ENCODE measurements around the gene ST6GALNAC3. TPM values are rescaled to one million over a fixed set of nuclear protein-coding genes. Genes with fewer than 3 reads are reported as not detected.

Gene ST6GALNAC3
- total RNA-seq, 2 donors from 2014 or later, result 12.9 to 18.9 TPM

DNA sequence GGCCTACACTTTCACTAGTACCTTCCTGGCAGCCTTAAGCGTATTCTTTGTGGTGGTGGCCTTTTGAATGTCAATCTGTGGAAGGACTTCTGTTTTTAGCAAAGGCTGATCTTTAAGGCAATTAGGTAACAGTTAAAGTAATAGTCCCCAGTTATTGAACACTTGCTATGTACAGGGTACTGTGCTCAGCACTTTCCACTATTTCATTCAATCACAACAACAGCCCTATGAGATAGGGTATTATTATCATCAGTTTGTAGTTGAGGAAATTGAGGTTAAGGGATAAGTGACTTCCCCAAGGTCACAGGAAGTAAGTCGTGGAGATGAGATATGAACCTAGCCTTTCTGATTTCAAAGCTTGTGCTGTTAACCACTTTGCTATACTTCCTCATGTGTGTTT, 185.7 kb downstream of the ST6GALNAC3 start:
- DNase-seq (ENCODE audit: low spot score), result no peak
- intact Hi-C loops (cut with DNase I), result no loop called here

DNA sequence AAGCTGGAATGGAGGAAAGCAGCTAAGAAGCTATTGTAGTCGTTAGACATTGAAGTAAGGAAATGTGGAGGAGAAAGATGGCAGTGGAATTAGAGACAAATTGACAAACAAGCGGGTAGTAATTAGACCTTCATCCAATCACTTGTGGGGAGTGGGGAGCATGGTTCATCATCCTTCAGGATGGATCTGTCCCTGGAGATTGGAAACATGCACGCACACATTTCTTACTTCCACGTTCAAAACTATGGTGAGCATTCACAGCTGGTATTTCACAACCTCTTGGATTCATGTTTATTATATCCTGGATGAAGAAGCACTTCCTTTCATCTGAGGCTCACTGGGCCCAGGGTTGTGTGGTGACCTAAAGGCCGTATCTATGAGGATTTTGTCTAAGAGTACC, 188.1 kb downstream of the ST6GALNAC3 start:
- DNase-seq (ENCODE audit: low spot score), result no peak
- intact Hi-C loops (cut with DNase I), result no loop called here

DNA sequence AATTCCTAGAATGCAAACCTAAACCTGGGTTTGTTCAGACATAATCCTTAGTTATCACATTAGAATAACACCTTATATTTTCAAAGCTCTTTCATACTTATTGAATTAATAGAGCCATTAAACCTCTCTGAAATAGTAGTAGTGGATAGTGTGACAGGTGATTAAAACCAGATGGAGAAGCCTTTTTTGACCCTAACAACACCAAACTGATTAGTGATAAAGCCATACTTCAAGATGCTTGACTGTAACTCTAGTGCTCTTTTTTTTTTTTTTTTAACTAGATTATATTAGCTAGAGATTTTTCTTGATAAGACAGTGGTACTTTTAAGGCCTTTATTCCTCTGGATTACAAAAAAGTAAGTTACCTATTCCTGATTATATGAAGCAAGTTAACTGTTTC, 190.1 kb downstream of the ST6GALNAC3 start:
- intact Hi-C loops (cut with DNase I), result no loop called here
- no peak for DNase-seq (ENCODE audit: low spot score)

DNA sequence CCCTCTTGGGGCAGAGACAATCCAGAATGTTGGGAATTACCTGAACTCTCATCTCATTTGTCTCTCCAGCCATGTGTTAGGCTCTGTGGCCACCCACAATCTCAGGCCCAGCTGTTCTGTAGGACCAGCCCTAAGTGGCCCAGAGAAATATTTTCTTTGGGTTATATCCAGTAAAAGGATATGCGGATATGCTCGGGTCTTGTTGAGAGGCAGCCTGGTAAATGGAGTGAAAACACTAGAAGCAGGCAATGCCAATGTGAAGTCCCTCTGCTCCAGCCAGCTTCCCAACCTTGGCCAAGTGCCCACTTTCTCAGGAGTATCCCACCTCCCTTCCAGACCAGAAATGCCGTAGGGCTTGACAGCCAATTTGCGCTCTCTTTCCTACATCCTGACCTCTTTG, 192.2 kb downstream of the ST6GALNAC3 start:
- DNase-seq (ENCODE audit: low spot score), result no peak
- intact Hi-C loops (cut with DNase I), result no loop called here

DNA sequence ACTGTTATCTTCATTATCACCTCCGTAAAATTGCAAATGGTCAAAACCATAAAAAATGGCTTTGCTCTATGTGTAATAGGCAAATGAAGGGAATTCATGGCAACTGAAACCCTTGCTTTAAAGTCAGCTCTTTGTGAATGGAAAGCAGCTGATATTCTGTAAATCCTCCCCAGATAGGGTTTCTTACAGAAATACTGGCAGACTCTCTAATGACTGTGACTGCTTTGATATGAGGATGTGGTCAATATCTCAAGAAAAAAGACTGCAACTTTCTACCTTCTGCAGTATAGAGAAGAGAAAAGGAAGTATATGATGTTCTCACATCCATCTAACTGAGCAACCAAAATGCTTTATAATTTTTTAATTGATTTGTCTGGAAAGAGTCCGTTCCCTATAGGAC, 193.1 kb downstream of the ST6GALNAC3 start:
- intact Hi-C loops (cut with DNase I), result no loop called here
- DNase-seq (ENCODE audit: low spot score), result no peak

DNA sequence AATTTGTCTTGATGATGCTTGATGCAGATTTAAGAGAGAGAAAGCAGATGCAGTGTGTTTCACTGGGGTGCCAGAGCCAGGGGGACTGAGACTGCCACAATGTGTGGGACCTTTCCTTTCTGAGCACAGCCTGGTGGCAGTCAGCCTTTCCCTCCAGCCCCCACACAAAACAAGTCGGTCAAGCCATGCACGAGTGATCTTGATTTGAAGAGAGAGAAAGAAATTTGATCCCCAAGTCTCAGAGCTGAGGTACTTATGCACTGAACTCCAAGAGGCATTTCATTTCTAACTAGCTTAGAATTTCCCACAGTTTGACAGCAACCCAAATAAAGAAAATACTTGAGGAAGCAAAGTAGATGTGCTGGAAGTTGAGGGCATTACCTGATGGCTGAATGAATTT, 193.8 kb downstream of the ST6GALNAC3 start:
- no peak for DNase-seq (ENCODE audit: low spot score)
- intact Hi-C loops (cut with DNase I), result no loop called here

DNA sequence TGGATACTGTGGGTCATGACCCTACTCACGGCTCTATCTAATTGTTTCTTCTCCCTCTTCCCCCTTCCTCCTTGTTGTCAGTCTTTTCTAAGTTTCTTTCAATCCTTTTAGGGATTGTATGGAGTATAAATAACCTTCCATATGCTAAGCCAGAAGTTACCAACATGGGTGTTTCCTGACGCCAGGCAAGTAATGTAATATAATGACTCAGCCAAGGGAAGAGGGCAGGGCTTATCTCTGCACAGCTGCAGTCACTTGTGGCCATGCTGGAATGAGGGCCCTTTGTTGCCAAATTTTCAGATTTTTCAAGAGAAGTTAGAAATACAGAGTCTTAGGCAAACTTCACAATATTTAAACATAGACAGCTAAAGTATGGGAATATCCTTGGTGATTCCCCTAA, 194.6 kb downstream of the ST6GALNAC3 start:
- intact Hi-C loops (cut with DNase I), result no loop called here
- no peak for DNase-seq (ENCODE audit: low spot score)

DNA sequence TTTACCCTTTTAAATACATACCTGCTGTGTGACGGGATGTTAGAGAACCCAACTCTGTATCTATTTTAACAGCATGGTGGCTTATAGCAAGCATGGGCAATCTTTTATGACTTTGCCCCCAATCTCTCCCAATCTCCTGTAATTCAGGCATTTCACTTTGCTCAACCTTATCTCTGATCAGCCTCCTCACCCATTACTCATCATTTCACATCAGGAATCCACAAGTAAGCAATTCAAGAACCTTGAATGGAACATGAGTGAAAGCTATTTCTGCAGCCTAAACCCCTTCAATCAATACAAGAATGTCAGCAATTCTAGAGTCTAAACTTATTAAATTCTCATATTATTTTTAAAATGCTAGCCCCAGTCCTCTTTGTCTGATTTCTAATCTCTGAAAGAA, 199.8 kb downstream of the ST6GALNAC3 start:
- no peak for DNase-seq (ENCODE audit: low spot score)
- intact Hi-C loops (cut with DNase I), result no loop called here

DNA sequence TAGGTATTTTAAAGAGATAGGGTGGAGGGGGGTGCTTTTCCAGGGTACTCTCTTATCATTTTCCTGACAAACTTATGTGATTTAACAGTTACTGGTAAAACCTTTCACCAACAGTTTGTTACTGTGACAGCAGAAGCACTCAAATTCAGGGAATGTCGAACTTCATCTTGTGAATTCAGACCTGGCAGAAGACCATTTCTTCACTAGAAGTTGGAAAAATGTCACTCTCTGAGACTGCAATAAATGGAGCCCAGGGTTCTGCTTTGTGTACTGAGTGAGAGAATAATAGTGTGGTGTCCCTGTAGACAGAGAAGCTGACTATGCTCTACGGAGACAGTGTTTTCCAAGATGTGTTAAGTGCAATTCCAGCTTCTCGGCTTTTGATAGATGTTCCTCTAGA, 200.2 kb downstream of the ST6GALNAC3 start:
- no peak for DNase-seq (ENCODE audit: low spot score)
- intact Hi-C loops (cut with DNase I), result no loop called here

DNA sequence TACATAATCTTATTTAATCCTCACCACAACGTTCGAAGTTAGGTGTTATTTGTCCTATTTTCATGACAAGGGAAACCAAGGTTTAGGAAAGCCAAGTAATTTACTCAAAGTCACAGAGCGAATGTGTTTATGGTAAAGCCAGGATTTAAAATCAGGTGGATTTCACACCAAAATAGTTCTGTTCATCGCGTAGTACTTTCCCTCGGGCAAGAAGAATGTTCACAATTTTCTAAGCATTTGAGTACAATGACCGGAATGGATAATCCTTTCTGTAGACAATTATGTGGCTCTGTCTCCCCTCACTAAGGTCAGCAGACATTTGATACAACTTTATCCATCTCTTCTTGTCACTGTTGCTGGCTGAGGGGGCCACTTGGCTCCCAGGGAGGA, 204.2 kb downstream of the ST6GALNAC3 start:
- intact Hi-C loops (cut with DNase I), result no loop called here
- DNase-seq (ENCODE audit: low spot score), result no peak

DNA sequence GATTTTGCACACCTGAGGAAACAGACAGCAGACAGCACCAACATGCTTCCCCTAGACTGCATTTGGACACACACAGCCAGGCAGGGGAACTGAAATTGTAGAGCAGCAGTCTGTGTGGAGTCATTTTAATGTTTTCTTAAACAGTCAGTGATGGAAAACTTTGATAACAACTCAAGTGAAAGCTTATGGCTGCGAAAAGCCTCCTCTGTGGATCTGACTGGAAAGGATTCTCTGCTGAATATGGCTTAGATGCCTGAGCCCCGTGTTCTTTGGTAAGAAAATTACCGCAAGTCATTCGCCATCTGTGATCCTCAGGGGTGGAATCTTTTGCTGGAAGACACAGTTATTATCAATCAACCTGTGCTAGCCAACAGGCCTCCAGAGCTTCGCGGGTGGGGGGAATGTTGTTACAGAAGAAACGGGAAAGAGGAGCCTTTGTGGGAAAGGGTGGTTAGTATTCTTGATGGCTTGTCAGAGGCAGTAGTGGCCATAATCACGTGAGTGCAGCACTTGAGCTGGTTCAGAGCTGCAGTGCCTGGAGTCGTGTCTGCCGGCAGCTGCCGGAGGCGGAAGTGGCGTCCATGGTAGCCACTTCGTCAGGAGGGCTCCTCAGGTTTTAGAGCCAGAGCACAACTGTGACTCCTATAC, 204.7 kb downstream of the ST6GALNAC3 start:
- intact Hi-C loops (cut with DNase I), result no loop called here
- no peak for DNase-seq (ENCODE audit: low spot score)

DNA sequence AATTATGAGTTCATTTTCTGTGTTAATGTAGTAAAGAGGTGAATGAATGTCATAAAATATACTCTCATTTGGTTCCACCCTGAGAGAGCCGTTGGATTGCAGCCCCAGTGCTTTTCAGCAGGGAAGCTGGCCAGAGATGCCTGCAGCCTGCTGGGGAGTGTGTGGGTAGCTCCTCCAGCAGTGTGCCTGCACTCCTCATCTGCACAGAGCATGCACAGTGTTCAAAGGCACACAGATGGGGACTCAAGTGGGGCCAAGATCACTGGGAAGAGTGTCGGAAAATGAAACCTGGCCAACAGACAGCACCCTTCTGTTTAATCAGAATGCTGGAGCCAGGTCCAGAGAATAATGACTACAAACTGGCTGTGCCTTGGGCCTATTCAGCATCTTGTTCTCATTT, 206.8 kb downstream of the ST6GALNAC3 start:
- no peak for DNase-seq (ENCODE audit: low spot score)
- intact Hi-C loops (cut with DNase I), result no loop called here

DNA sequence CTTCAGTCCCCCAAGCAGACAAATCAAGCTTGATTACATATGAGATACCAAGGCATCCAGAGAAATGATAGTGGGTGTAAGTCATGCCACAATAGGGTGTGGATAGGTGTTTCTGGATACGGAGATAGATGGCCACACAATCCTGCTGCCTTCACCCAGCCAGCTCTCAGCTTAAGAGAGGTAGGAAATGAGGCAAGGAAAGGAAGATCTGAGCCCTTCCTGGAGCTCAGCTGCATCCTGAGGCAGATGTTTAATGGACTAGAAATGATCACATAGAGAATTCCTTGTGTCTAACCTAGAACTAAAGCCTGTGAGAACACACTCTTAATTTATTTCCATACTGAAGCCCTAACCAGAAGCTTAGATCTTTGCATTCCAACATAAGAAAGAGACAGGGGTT, 210.3 kb downstream of the ST6GALNAC3 start:
- no peak for DNase-seq (ENCODE audit: low spot score)
- intact Hi-C loops (cut with DNase I), result no loop called here

DNA sequence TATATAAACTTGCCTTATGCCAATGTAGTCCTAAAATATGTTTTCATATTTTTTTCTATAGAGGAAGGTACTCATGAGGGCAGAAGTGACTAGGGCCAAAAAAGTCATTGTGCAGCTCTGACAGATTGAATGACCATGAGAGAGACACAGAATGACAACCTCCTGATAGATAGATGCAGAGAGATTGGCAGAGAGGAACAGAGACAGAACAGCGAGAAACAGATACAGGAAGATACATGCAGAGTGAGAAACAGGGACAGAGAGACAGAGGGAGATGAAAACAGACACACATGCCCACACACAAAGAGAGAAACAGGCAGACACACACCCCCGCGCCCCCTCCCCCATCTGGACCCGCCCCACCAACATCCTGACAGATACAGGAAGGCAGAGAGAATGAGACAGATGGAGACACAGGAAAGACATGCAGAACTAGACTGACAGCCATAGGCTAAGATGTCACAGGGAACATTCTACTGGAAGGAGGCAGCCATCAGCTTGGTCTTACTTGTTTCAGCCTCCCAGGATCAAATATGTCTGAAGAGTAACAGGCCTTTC, 211.1 kb downstream of the ST6GALNAC3 start:
- no peak for DNase-seq (ENCODE audit: low spot score)
- intact Hi-C loops (cut with DNase I), result no loop called here

DNA sequence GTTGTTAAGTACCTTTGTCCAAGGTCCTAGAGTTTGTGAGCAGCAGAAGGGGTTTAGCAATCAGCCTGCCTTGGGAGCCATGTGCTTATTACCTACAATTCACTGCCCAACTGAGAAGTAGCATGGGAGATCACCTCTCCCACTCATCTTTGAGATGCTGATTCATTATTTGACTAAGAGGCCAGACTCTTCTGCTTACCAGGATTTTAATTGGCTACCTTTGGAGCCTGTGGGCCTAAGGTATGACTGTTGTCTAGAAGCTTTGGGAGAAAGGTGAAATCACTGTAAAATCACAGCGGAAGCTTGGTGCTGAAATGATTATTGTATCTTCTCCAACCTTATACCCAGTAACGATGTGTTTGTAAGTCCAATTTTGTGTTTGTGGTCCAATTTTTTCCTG, 213.4 kb downstream of the ST6GALNAC3 start:
- no peak for DNase-seq (ENCODE audit: low spot score)
- intact Hi-C loops (cut with DNase I), result no loop called here

DNA sequence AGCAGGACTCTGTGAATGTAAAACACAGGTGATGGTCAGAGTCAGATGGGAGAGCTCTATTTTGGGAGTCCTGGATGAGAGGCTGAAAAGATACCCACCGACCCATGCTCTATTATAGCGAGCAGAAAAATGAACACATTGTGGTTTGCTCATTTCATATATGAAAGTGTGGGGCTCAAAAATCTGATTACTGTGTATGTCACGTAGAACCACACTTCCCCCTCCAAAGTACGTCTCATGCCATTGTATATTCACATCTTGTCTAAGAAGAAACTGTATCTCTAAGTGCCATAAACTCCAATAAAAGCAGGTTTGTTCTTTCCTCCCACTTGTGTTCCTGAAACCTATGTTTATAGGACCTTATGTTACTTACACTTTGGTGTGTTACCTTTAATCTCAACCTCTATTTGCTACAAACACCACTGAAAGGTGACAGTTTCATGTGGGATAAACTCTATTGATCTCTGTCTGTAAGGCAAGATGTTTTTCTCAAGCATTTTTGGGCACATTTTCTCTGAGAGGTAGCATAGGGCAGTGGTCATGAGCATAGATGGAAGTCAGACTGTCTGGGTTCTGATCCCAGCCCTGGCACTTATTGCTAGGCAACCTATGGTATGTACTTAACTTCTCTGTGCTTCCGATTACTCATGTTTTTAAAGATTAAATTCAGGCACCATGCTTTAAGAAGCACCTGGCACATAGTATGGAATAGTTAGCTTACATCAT, 214.4 kb downstream of the ST6GALNAC3 start:
- intact Hi-C loops (cut with DNase I), result no loop called here
- no peak for DNase-seq (ENCODE audit: low spot score)

DNA sequence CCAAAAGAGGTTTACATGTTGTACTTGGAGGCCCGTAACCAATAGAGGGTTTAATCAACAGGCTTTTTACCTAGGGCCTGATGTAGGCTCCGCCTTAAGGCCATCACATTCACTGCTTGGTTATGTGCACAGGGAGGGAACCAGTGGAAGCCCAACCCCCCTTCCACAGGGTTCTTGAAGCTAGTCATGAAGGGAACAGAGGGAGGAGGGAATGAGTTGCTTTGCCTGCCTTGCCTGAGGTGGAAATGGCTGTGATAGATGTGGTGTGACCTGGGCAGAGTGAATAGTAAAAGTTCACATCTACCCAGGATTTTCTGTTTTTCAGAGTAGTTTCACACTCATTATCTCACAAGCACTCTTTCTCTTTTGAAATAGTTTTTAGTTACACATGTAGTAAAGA, 215.1 kb downstream of the ST6GALNAC3 start:
- no peak for DNase-seq (ENCODE audit: low spot score)
- intact Hi-C loops (cut with DNase I), result no loop called here

DNA sequence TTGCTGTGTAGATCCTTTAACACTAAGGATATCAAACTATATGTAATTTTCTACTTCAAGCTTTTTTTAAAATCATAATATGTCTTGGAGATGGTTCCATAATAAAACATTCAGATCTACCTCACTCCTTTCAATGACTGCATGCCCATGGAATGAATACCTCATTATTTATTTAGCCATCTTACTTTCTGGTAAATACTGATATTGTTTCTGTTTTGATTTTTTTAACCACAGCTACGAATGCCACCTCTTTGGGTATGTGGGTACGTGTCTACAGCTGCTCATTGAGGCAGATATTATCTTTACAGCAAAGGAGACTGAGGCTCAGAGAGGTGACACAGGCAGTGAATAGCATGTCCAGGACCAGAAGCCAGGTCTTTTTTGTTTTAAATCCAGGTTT, 215.7 kb downstream of the ST6GALNAC3 start:
- intact Hi-C loops (cut with DNase I), result no loop called here
- DNase-seq (ENCODE audit: low spot score), result no peak

DNA sequence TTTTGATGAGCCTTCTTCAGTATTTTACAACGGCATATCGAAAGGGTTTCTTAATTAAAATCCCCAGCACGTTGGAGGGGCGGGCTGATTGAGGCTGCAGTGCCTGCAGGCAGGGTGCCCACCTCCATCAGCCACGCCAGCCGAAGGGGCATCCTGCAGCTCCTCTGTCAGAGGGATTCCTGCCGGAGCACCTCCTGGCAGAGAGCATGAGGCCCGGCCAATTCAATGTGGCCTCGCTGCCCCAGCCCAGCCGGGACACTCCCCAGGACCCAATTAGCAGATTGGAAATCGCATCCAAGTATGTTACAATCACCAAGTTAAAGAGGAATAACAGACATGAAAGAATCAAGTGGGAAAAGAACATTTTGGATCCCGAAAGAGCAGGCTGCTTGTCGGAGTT, 216.6 kb downstream of the ST6GALNAC3 start:
- intact Hi-C loops (cut with DNase I), result no loop called here
- DNase-seq (ENCODE audit: low spot score), result no peak

DNA sequence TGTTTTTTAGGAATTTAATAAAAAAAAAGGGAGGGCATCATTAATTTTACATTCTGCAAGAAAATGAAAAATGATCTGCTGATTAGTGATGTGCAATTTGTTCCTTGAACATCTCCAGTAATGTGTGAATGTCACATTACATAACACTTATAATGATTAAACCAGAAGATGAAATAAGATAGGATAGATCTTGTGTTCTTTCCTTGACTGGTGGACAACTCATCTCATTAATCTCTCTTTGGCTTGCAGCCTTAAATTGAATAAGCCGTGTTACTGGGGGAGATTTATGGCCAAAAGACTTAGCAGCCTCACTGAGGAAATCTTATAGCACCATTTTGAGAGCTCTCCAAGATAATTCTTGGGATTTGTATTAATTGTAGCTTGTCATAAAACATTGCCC, 217.2 kb downstream of the ST6GALNAC3 start:
- intact Hi-C loops (cut with DNase I), result no loop called here
- DNase-seq (ENCODE audit: low spot score), result no peak
